Activated T-helper 1 cell treated with anti-CD3 and anti-CD28 coated beads, Interleukin-12 subunit alpha, Interleukin-12 subunit beta, Interleukin-2, Interleukin-4 antibody, amounts not matched to agents 30 ng/mL and 10 ng/mL and 1 ng/mL, durations not matched to agents 14 hours and 24 hours and 36 hours (primary cell): Measurements from ENCODE around the gene RAI2. TPM values are rescaled to one million over a fixed set of nuclear protein-coding genes. Genes with fewer than 3 reads are reported as not detected.

Source experiments
- DNase-seq: peaks from one replicate; pipeline ENCODE4 v3.0.0; 2021; ENCODE audit warnings: low spot score
- H3K27ac Mint-ChIP-seq: one replicate; pipeline ENCODE4 v1.8.0; 2021; ENCODE audit warnings: mild to moderate bottlenecking, mixed read lengths
- H3K27me3 Mint-ChIP-seq: one replicate; pipeline ENCODE4 v1.8.0; 2022; ENCODE audit warnings: mild to moderate bottlenecking, moderate library complexity, mixed read lengths; ENCODE audit not compliant: insufficient read depth
- H3K36me3 Mint-ChIP-seq: one replicate; pipeline ENCODE4 v1.8.0; 2021; ENCODE audit warnings: low read depth, mixed read lengths
- H3K4me1 Mint-ChIP-seq: one replicate; pipeline ENCODE4 v1.8.0; 2021; ENCODE audit warnings: low read depth, mixed read lengths
- H3K4me3 Mint-ChIP-seq: one replicate; pipeline ENCODE4 v1.8.0; 2021; ENCODE audit warnings: mild to moderate bottlenecking, moderate library complexity, mixed read lengths
- H3K9me3 Mint-ChIP-seq: one replicate; pipeline ENCODE4 v1.8.0; 2021; ENCODE audit warnings: mixed read lengths
- intact Hi-C: fragments of 100-400 bp; cut with micrococcal nuclease; formaldehyde crosslinking; loops from one replicate; pipeline ENCODE4 v1.15.1; 2024
- total RNA-seq: library from RNA; stranded (reverse); gene quantifications from 2 replicates; pipeline ENCODE4 v1.2.3, GENCODE V29; 2022

Gene RAI2
- total RNA-seq, 1 donor from 2014 or later, result 0.10 TPM

DNA sequence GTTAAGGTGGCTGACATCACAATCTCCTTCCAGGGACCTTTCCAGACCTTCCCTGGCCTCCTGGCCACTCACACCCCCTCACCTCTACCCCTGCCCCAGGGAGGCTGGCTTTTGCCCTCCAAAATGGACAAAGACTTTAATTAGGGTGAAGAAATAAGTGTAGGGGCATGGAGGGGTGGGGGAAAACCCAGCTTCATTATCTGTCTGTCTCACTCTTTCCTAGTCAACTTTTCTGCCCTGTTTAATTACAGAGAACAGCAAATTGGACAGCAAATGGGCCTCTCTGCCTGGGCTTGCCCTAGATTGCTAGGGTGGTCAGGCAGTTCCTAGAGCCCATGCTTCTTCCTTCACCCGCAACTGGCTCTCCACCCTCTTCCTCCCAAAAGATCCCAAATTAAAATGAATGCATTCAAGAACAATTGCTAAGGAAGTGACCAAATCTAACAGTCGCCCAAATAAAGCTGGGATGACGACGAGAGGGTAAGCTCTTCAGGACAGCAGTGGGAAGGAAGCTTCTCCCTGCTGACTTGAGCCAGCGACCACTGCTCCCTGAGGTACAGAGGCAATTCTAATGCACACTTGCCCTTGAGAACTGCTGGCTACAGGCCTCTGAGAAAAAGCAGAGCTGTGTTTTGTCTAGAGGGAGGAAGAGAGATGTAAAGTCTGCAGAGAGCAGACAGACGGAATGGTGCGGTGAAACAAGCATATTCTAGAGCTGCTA lies 12.4 kb downstream of the RAI2 start:
- no peaks in the 10 kb centered on the region for H3K9me3 Mint-ChIP-seq
- peak overlapping the region; percentile 40 for H3K27ac Mint-ChIP-seq
- DNase-seq, result no peak

DNA sequence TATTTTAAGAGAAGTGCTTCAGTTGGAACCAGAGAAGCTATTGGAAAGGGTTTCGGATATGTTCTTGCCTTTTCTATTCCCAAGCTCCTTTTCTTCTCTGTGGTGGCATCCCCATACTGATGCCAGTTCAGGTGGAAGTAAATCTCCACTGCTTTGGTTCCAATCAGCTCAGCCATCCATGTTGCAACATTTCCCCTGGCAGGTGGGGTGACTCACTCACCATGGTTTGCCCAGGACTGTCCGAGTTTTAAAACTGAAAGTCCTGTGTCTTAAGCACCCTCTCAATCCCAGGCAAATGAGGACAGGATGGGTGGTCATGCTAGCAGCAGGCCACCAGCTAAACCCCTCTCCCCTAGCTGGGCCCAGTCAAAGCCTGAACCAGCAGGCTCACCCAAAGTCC lies 15.1 kb downstream of the RAI2 start:
- no peaks in the 10 kb centered on the region for H3K9me3 Mint-ChIP-seq
- intact Hi-C loops, result no loop called here
- DNase-seq, result no peak
- no peaks in the 10 kb centered on the region for H3K36me3 Mint-ChIP-seq
- H3K4me3 Mint-ChIP-seq, result no peak overlapping the region
- H3K27me3 Mint-ChIP-seq, result peaks cover 3% of the 10 kb centered on the region
- no peak overlapping the region for H3K27ac Mint-ChIP-seq
- no peaks in the 10 kb centered on the region for H3K4me1 Mint-ChIP-seq

More for the DNA sequence above, 12.4 kb downstream of the RAI2 start:
- intact Hi-C loops, result no loop called here
- peaks cover 3% of the 10 kb centered on the region for H3K27me3 Mint-ChIP-seq
- no peak overlapping the region for H3K4me3 Mint-ChIP-seq
- H3K4me1 Mint-ChIP-seq, result no peaks in the 10 kb centered on the region
- no peaks in the 10 kb centered on the region for H3K36me3 Mint-ChIP-seq

DNA sequence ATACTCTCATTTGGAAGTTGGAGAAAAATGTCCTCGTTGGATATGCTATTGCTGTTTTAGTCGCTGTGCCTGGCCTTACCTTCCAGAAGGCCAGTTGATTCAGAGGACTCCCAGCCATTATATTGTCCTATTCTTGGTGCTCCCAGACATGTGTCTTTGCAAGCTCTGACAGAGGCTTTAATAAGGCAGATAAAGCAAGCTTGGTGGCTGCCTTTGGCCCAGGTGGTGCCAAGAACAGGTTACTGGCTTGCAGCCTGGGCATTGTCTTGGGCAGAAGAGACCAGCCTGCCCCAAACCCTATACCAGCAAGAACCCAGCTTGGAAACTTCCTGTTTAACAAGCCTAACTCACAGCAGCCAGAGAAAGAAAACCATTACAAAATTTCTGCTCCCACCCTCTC lies 16.9 kb downstream of the RAI2 start:
- Mint-ChIP-seq H3K27ac (no peak overlapping the region), H3K4me1 (no peaks in the 10 kb centered on the region), H3K4me3 (no peak overlapping the region), H3K27me3 (peaks cover 3% of the 10 kb centered on the region), H3K9me3 (no peaks in the 10 kb centered on the region), H3K36me3 (no peaks in the 10 kb centered on the region)
- intact Hi-C loops, result no loop called here
- no peak for DNase-seq

DNA sequence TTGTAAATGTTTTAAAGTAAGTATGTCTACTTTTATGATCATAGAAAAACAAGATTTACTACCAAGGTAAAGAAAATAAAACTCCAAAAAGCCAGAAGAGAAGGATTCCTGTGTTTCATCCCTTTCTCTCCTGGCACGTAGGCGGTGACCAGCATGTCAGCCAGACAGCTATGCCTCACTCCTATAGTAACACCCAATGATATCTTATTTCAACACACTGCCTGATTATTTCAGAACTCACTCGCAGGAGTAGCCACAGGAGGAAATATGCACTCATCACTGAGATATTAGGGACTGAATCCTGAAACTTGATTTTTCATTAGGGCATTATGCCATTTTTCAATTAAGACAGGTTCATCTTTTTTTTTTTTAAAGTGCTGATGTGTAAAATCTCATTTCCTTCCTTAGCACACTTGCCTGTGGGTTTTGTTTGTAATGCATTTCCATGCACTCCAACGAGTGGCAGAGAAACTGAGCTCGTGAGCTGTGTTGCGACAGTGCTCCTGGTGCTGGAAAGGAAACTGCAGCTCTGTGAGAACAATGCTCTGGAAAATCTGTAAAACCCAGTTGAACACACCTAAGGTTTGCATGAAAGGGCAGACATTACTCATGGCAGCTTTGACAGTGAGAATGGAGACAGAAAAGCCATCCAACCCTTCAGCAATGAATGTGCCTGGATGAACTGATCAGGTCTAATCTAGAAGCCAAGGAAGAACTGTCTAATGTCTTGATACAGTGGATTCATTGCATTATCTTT lies 18.2 kb downstream of the RAI2 start:
- Mint-ChIP-seq H3K4me1 (no peaks in the 10 kb centered on the region), H3K27ac (no peak overlapping the region), H3K36me3 (no peaks in the 10 kb centered on the region), H3K9me3 (no peaks in the 10 kb centered on the region), H3K4me3 (no peak overlapping the region), H3K27me3 (peaks cover 2% of the 10 kb centered on the region)
- DNase-seq, result no peak
- intact Hi-C loops, result no loop called here

DNA sequence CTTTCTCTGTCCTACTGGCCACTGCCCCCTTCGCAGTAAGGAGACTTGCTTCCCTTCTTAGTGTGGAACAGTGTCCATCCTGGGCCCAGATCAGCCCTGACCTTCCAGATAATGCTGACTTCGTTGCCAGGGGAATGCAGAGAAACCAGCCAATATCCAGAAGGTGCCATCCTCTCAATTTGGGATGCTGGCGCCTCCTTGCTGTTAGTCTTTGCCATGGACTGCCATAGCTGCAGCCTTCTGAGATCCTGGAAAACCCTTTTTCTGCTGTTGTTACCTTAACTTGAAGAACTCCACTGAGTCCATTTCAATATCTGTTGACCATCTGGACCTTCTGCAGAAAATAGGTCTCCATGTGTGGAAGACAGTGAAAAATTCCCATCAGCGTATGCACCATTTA lies 21.8 kb downstream of the RAI2 start:
- H3K4me3 Mint-ChIP-seq, result no peak overlapping the region
- H3K27ac Mint-ChIP-seq, result no peak overlapping the region
- DNase-seq, result no peak
- intact Hi-C loops, result no loop called here
- H3K27me3 Mint-ChIP-seq, result peaks cover 2% of the 10 kb centered on the region
- no peaks in the 10 kb centered on the region for H3K36me3 Mint-ChIP-seq
- no peaks in the 10 kb centered on the region for H3K4me1 Mint-ChIP-seq
- no peaks in the 10 kb centered on the region for H3K9me3 Mint-ChIP-seq

DNA sequence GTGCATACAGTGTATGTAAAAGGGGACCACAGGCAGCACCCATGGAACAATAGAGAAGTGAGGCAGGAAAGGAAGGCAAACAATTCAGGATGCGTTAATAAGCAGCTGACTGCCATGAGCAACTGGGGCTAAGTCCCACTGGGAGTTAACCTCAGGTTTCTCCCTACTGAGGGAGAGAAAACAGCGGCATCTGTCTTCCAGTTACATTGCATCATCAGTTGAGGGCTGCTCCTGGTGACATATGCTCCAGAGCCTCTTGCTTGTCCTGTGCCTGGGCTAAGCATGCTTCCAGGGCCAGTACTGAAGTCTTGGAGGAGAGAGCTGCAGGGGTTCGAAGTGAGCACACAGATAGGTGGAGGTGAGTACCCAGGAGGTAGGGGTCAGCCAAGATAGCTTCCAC lies 24.3 kb downstream of the RAI2 start:
- intact Hi-C loops, result no loop called here
- no peak overlapping the region for H3K4me3 Mint-ChIP-seq
- no peaks in the 10 kb centered on the region for H3K9me3 Mint-ChIP-seq
- DNase-seq, result no peak
- peaks cover 2% of the 10 kb centered on the region for H3K27me3 Mint-ChIP-seq
- H3K36me3 Mint-ChIP-seq, result no peaks in the 10 kb centered on the region
- H3K4me1 Mint-ChIP-seq, result no peaks in the 10 kb centered on the region
- no peak overlapping the region for H3K27ac Mint-ChIP-seq

DNA sequence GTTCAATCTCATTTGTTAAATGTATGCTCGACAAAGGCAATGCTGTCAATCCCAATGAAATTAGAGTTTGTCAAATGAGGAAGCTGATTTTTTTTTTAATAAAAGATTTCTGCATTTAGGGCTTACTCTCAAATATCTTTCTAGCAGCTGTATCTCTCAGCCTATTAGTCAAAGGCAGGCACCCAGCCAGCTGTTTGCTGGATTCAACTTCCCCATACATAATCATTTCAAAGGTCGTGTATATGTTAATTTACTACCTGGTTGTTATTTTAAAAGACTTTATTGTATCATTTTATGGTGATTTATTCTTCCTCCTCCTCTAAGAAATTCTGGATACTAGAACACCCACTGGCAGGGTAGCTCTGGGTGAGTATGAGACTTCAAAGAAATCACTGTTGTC lies 27.1 kb downstream of the RAI2 start:
- no peak overlapping the region for H3K4me3 Mint-ChIP-seq
- no peaks in the 10 kb centered on the region for H3K4me1 Mint-ChIP-seq
- no peaks in the 10 kb centered on the region for H3K36me3 Mint-ChIP-seq
- no peak for DNase-seq
- intact Hi-C loops, result no loop called here
- no peak overlapping the region for H3K27ac Mint-ChIP-seq
- no peaks in the 10 kb centered on the region for H3K9me3 Mint-ChIP-seq
- H3K27me3 Mint-ChIP-seq, result peaks cover 5% of the 10 kb centered on the region

DNA sequence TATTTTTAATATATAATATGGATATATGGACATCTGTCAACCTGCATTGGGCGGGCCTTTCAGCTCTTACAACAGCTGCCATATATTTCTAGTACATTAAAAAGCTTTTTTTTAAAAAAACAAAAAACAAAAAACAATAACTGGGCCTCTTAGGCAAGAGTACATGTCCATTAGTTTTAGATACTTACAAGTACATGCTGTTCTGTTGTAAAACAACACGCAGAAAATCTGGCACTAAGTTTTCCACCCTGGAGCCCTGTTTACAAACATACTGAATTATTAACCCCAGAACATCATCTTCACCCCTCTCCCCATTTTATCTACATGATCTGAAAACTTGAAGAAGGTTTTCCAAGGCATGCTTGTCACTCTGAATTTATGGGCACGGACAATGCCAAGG lies 29.8 kb downstream of the RAI2 start:
- H3K36me3 Mint-ChIP-seq, result no peaks in the 10 kb centered on the region
- no peaks in the 10 kb centered on the region for H3K9me3 Mint-ChIP-seq
- H3K4me1 Mint-ChIP-seq, result no peaks in the 10 kb centered on the region
- intact Hi-C loops, result no loop called here
- peaks cover 5% of the 10 kb centered on the region for H3K27me3 Mint-ChIP-seq
- DNase-seq, result no peak
- H3K27ac Mint-ChIP-seq, result no peak overlapping the region
- no peak overlapping the region for H3K4me3 Mint-ChIP-seq

DNA sequence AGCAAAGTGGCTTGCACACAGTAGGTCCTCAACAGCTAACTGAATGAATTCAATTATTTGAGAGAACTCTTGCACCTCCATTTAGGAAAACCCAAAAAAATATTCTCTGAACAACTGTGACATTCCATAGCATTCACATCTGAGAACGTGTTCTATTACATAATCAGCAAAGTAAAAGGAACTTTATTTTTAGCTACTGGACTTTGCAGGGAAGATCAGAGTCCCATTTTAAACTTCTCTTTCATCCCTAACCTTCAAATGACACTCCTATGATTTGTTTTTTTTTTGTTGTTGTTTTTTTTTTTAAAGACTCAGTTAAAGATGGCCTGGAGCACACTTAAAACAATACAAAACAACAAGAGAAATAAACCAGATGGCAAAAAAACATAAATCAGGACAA lies 30.9 kb downstream of the RAI2 start:
- Mint-ChIP-seq H3K9me3 (no peaks in the 10 kb centered on the region), H3K36me3 (no peaks in the 10 kb centered on the region), H3K4me1 (no peaks in the 10 kb centered on the region), H3K27me3 (peaks cover 5% of the 10 kb centered on the region), H3K4me3 (no peak overlapping the region), H3K27ac (no peak overlapping the region)
- DNase-seq, result no peak
- intact Hi-C loops, result no loop called here

DNA sequence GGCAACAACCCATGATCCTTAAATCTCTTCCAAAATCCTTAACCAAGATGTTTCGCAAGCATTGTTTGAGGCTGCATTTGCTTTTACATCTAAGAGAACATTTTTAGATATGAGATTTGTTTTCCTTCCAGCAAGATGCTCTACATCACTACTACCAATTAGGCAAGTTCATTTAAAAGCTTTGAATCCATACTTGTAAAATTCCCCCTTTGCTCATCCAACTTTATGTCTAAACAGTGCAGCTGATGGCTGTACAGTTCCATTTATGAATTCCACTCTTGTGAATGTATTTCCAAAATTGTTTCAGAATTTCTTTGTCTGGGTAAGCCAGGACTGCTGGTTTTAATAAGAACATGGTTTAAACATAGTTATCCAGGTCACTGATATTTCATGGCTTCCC lies 31.5 kb downstream of the RAI2 start:
- no peak overlapping the region for H3K4me3 Mint-ChIP-seq
- H3K27me3 Mint-ChIP-seq, result peaks cover 5% of the 10 kb centered on the region
- H3K27ac Mint-ChIP-seq, result no peak overlapping the region
- no peaks in the 10 kb centered on the region for H3K9me3 Mint-ChIP-seq
- no peaks in the 10 kb centered on the region for H3K36me3 Mint-ChIP-seq
- DNase-seq, result no peak
- no peaks in the 10 kb centered on the region for H3K4me1 Mint-ChIP-seq
- intact Hi-C loops, result no loop called here

DNA sequence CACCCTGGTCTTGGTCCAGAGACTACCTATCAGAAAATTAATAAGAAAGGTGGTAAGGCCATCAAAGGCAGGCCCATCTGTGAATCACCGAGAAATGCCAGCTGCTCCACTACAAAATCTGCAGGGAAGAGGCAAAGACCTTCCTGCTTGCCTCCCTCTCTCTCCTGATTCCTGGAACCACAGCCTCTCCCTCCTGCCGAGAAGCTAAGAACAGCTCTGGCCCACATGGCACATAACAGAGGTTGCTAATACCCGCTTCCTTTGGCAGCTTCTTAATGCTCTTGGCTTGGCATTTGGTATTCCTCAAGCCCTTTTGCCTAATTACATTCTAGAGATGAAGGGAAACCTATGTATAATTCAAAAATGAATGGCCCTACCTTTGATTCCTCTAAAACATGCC lies 32.9 kb downstream of the RAI2 start:
- DNase-seq, result no peak
- intact Hi-C loops, result no loop called here
- no peak overlapping the region for H3K4me3 Mint-ChIP-seq
- H3K36me3 Mint-ChIP-seq, result no peaks in the 10 kb centered on the region
- no peak overlapping the region for H3K27ac Mint-ChIP-seq
- H3K4me1 Mint-ChIP-seq, result no peaks in the 10 kb centered on the region
- H3K9me3 Mint-ChIP-seq, result no peaks in the 10 kb centered on the region
- H3K27me3 Mint-ChIP-seq, result peaks cover 3% of the 10 kb centered on the region

DNA sequence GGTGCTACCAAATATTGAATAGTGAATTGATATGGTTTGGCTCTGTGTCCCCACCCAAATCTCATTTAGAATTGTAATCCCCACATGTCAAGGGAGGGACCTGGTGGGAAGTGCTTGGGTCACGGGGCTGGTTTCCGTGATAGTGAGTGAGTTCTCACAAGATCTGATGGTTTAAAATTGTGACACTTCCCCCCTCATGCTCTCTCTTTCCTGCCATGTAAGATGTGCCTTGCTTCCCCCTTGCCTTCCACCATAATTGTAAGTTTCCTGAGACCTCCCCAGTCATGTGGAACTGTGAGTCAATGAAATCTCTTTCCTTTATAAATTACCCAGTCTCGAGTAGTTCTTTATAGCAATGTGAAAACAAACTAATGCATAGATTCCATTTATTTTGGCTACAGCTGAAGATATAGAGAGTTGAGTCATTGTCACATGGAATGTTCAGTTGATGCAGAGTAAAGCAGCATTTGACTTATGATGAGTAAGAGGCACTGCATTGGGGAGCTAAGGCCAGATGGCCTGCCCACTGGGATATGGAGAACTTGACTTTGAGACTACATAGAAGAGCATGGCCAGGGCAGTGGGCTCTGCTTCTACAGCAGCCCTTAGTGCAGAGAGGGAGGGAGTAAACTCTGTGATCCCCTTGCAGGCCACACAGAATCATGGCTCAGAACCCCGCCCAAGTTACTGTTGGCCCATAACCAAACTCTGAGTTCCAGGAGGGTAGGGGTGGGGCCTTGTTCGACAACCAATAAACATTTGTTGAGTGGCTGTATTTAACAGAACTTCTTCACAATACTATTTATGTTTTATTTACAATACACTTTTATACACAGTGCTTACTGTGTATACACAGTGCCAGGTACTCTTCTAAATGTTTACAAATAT lies 34.2 kb downstream of the RAI2 start:
- intact Hi-C loops, result no loop called here
- Mint-ChIP-seq H3K27ac (no peak overlapping the region), H3K27me3 (peaks cover 3% of the 10 kb centered on the region), H3K9me3 (no peaks in the 10 kb centered on the region), H3K36me3 (no peaks in the 10 kb centered on the region), H3K4me3 (no peak overlapping the region), H3K4me1 (no peaks in the 10 kb centered on the region)
- DNase-seq, result no peak

DNA sequence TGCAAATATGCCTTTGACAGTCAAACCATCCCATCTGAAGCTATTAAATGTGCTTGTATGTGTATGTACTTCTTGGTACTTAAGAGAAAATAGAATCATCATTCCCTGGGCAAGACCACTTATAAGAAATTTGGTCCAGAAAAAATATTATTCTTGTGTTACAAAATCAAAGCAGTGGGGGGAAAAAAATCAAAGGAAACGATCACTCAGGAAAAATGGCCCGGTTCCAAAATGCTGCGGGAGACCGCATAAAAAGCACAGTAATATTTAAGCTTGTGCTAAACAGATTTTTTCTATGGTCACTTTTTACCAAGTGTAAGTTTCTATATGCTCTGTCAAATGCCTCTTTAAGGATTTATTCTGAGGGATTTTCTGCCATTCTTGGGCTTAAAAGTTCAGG lies 36.1 kb downstream of the RAI2 start:
- peaks cover 1% of the 10 kb centered on the region for H3K27me3 Mint-ChIP-seq
- no peaks in the 10 kb centered on the region for H3K9me3 Mint-ChIP-seq
- DNase-seq, result no peak
- intact Hi-C loops, result no loop called here
- no peaks in the 10 kb centered on the region for H3K4me1 Mint-ChIP-seq
- H3K36me3 Mint-ChIP-seq, result no peaks in the 10 kb centered on the region
- no peak overlapping the region for H3K27ac Mint-ChIP-seq
- no peak overlapping the region for H3K4me3 Mint-ChIP-seq
